ENCODE data around the gene COASY.

COASY gene

DNA sequence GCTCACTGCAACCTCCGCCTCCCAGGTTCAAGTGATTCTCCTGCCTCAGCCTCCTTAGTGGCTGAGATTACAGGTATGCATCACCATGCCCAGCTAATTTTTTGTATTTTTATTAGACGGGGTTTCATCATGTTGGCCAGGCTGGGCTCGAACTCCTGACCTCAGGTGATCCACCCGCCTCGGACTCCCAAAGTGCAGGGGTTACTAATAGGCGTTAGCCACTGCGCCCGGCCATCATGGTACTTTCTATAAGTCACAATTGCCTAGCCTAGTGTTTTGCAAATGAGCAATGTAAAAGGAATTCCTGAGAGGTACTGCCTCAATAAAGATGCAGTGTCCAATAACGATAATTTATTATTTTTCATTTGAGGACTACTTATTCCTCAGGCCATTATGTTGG lies 29.5 kb downstream of the COASY start:
- H3K9me2 ChIP-seq (ENCODE audit: low read depth, low read length) = no peaks in the 10 kb centered on the region
- no peak overlapping the region for H2AFZ ChIP-seq (ENCODE audit: low read length)
- peaks cover 15% of the 10 kb centered on the region for H3K4me1 ChIP-seq (ENCODE audit: insufficient read depth, low read length, severe bottlenecking)
- H3K4me2 ChIP-seq (ENCODE audit: low read length) = no peak overlapping the region
- no peaks in the 10 kb centered on the region for H3K9me3 ChIP-seq (ENCODE audit: low read length)
- H3K36me3 ChIP-seq (ENCODE audit: insufficient read depth, low read length) = peaks cover 66% of the 10 kb centered on the region
- H3F3A ChIP-seq (ENCODE audit: insufficient read depth, low read length) = no peaks in the 10 kb centered on the region
- no peak for TF ChIP-seq EZH2 (IDR thresholded peaks at IDR 0.05; ENCODE audit: borderline replicate concordance, low read length)
- TF ChIP-seq, protein P1, sequence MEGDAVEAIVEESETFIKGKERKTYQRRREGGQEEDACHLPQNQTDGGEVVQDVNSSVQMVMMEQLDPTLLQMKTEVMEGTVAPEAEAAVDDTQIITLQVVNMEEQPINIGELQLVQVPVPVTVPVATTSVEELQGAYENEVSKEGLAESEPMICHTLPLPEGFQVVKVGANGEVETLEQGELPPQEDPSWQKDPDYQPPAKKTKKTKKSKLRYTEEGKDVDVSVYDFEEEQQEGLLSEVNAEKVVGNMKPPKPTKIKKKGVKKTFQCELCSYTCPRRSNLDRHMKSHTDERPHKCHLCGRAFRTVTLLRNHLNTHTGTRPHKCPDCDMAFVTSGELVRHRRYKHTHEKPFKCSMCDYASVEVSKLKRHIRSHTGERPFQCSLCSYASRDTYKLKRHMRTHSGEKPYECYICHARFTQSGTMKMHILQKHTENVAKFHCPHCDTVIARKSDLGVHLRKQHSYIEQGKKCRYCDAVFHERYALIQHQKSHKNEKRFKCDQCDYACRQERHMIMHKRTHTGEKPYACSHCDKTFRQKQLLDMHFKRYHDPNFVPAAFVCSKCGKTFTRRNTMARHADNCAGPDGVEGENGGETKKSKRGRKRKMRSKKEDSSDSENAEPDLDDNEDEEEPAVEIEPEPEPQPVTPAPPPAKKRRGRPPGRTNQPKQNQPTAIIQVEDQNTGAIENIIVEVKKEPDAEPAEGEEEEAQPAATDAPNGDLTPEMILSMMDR (IDR thresholded peaks at IDR 0.05; ENCODE audit: low read length) = no peak
- H3K9ac ChIP-seq (ENCODE audit: low read length) = no peak overlapping the region
- H3K27me3 ChIP-seq (ENCODE audit: insufficient read depth, low read length) = no peaks in the 10 kb centered on the region
- H3K4me3 ChIP-seq (ENCODE audit: low read depth, low read length, poor library complexity, severe bottlenecking) = no peak overlapping the region
- no peak overlapping the region for H3K27ac ChIP-seq (ENCODE audit: low read depth, low read length, poor library complexity, severe bottlenecking)
- H4K20me1 ChIP-seq (ENCODE audit: insufficient read depth, low read length) = no peaks in the 10 kb centered on the region
- no peaks in the 10 kb centered on the region for H3K79me2 ChIP-seq (ENCODE audit: insufficient read depth, low read length)

GRCh38 chr17:42596386-42596785 lies 34.4 kb downstream of the COASY start:
- H4K20me1 ChIP-seq (ENCODE audit: insufficient read depth, low read length) = no peaks in the 10 kb centered on the region
- no peak overlapping the region for H3K4me3 ChIP-seq (ENCODE audit: low read depth, low read length, poor library complexity, severe bottlenecking)
- no peaks in the 10 kb centered on the region for H3K27me3 ChIP-seq (ENCODE audit: insufficient read depth, low read length)
- no peaks in the 10 kb centered on the region for H3F3A ChIP-seq (ENCODE audit: insufficient read depth, low read length)
- H2AFZ ChIP-seq (ENCODE audit: low read length) = no peak overlapping the region
- H3K79me2 ChIP-seq (ENCODE audit: insufficient read depth, low read length) = peaks cover 20% of the 10 kb centered on the region
- H3K9ac ChIP-seq (ENCODE audit: low read length) = no peak overlapping the region
- no peak overlapping the region for H3K27ac ChIP-seq (ENCODE audit: low read depth, low read length, poor library complexity, severe bottlenecking)
- no peaks in the 10 kb centered on the region for H3K9me3 ChIP-seq (ENCODE audit: low read length)
- H3K9me2 ChIP-seq (ENCODE audit: low read depth, low read length) = no peaks in the 10 kb centered on the region
- H3K36me3 ChIP-seq (ENCODE audit: insufficient read depth, low read length) = peaks cover 34% of the 10 kb centered on the region; the same call in 1 of the 2 replicates
- no peak for TF ChIP-seq EZH2 (IDR thresholded peaks at IDR 0.05; ENCODE audit: borderline replicate concordance, low read length)
- TF ChIP-seq, protein P1 (IDR thresholded peaks at IDR 0.05; ENCODE audit: low read length) = no peak
- H3K4me2 ChIP-seq (ENCODE audit: low read length) = no peak overlapping the region
- no peaks in the 10 kb centered on the region for H3K4me1 ChIP-seq (ENCODE audit: insufficient read depth, low read length, severe bottlenecking)

- no peak overlapping the region for H2AFZ ChIP-seq (ENCODE audit: low read length)
- no peak overlapping the region for H3K4me2 ChIP-seq (ENCODE audit: low read length)
- no peaks in the 10 kb centered on the region for H4K20me1 ChIP-seq (ENCODE audit: insufficient read depth, low read length)
- H3K9me3 ChIP-seq (ENCODE audit: low read length) = no peaks in the 10 kb centered on the region
- no peak overlapping the region for H3K4me3 ChIP-seq (ENCODE audit: low read depth, low read length, poor library complexity, severe bottlenecking)
- peaks cover 10% of the 10 kb centered on the region for H3K4me1 ChIP-seq (ENCODE audit: insufficient read depth, low read length, severe bottlenecking)
- TF ChIP-seq, protein P1 (IDR thresholded peaks at IDR 0.05; ENCODE audit: low read length) = no peak
- peaks cover 41% of the 10 kb centered on the region for H3K79me2 ChIP-seq (ENCODE audit: insufficient read depth, low read length)
- no peak overlapping the region for H3K9ac ChIP-seq (ENCODE audit: low read length)
- peaks cover 29% of the 10 kb centered on the region for H3K36me3 ChIP-seq (ENCODE audit: insufficient read depth, low read length)
- no peaks in the 10 kb centered on the region for H3K27me3 ChIP-seq (ENCODE audit: insufficient read depth, low read length)
- H3K27ac ChIP-seq (ENCODE audit: low read depth, low read length, poor library complexity, severe bottlenecking) = no peak overlapping the region
- no peaks in the 10 kb centered on the region for H3K9me2 ChIP-seq (ENCODE audit: low read depth, low read length)
- H3F3A ChIP-seq (ENCODE audit: insufficient read depth, low read length) = no peaks in the 10 kb centered on the region
Measured at GRCh38 chr17:42598905-42599304, 37.0 kb downstream of the COASY start.

All from OCI-LY1 (cell line).